ENCODE data around the gene SMYD4. TPM values are rescaled to one million over a fixed set of nuclear protein-coding genes. Genes with fewer than 3 reads are reported as not detected.

Gene SMYD4
- total RNA-seq, 1 donor from 2014 or later = 7.8 TPM

DNA sequence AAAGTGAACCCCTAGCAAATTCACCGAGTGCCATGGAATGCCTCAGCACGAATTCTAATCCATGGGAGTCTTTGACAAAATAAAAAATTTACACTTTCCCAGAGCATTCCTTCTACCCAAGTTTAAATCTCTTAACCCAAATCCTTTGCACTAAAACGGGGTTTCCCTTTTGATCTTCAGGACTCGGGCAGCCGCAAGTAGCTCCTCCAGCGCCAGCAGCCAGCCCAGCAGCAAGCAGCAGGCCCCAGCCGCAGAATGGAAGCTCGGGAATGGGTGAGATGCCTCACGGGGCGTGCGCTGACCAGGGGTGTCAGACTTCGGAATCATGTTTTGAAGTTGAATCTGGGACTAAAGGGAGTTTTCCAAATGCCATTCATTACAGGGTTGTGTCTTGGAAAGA, 42.6 kb upstream of the SMYD4 start:
- no peaks in the 10 kb centered on the region for H3K27me3 ChIP-seq (ENCODE audit: control insufficient read depth, insufficient read depth, low read length)
- no peak overlapping the region for H3K4me3 ChIP-seq (ENCODE audit: low read depth, low read length)
- peaks cover 1% of the 10 kb centered on the region for H3K36me3 ChIP-seq (ENCODE audit: control insufficient read depth, insufficient read depth, low read length)
- DNase-seq (ENCODE audit: low read depth) = no peak
- no peak for TF ChIP-seq CTCF (IDR thresholded peaks at IDR 0.05; ENCODE audit: insufficient read depth, low read length, poor library complexity, severe bottlenecking)

DNA sequence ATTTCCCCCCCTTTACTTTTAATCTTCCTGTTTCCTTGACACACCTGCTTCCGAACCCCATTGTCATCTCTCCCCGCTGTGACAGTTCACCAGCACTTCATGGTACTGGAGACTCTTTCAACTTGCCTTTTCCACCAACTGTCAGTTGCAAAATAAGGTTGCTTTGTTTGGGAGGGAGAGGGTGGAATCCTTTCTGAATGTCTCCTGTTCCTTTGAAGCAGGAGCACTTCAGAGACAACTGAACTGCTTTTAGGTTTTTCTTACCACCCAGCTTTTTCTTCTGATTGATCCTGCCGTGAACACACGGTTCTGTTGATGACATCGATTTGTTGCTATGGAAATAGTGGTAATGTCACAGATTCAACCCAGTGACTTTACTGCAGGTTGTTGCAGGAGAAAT, 42.1 kb upstream of the SMYD4 start:
- H3K36me3 ChIP-seq (ENCODE audit: control insufficient read depth, insufficient read depth, low read length) = no peaks in the 10 kb centered on the region

DNA sequence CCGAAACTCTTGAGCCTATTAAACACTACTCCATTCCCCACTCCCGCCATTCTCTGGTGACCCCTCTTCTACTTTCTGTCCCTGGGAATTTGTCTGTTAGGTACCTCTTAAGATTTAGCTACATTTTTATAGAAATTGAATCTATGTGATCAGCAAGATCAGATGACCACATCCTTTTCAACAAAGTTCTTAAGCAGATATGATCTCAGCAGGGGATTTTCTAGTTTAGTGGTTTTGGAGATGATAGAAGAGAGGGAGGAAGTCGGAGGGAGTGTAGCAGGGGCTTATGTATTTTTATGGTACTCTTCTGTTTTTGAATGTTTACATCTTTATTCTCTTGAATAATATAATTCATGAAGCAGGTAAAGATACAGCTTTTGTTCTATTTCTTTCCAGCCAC, 40.9 kb upstream of the SMYD4 start:
- Histone ChIP-seq H3K27me3 (ENCODE audit: control insufficient read depth, insufficient read depth, low read length) (no peaks in the 10 kb centered on the region), H3K4me3 (ENCODE audit: low read depth, low read length) (no peak overlapping the region), H3K36me3 (ENCODE audit: control insufficient read depth, insufficient read depth, low read length) (no peaks in the 10 kb centered on the region)
- DNase-seq (ENCODE audit: low read depth) = no peak
- no peak for TF ChIP-seq CTCF (IDR thresholded peaks at IDR 0.05; ENCODE audit: insufficient read depth, low read length, poor library complexity, severe bottlenecking)

More for the DNA sequence above, 42.1 kb upstream of the SMYD4 start:
- TF ChIP-seq CTCF (IDR thresholded peaks at IDR 0.05; ENCODE audit: insufficient read depth, low read length, poor library complexity, severe bottlenecking) = no peak
- Histone ChIP-seq H3K27me3 (ENCODE audit: control insufficient read depth, insufficient read depth, low read length) (no peaks in the 10 kb centered on the region), H3K4me3 (ENCODE audit: low read depth, low read length) (no peak overlapping the region)
- DNase-seq (ENCODE audit: low read depth) = no peak

DNA sequence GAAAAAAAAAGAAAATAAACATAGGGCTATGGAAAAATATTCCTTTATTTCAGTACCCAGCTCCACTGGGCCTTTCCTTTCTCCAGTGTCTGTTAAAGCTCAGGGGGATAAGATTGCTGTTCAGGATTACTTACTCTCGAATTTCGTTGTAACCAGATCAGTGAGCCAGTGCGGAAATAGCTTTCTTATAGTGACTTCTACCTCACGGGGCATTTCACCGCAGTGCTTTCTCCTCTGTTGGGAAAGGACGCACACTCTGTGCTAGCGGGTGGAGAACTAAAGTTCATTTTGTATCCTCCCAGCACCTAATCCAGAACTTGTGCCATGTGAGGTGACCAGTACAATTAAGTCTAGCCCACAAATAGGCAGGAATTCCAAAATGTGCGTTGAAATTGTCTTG, 38.4 kb upstream of the SMYD4 start:
- TF ChIP-seq CTCF (IDR thresholded peaks at IDR 0.05; ENCODE audit: insufficient read depth, low read length, poor library complexity, severe bottlenecking) = no peak
- Histone ChIP-seq H3K27me3 (ENCODE audit: control insufficient read depth, insufficient read depth, low read length) (no peaks in the 10 kb centered on the region), H3K36me3 (ENCODE audit: control insufficient read depth, insufficient read depth, low read length) (no peaks in the 10 kb centered on the region), H3K4me3 (ENCODE audit: low read depth, low read length) (no peak overlapping the region)
- DNase-seq (ENCODE audit: low read depth) = no peak

DNA sequence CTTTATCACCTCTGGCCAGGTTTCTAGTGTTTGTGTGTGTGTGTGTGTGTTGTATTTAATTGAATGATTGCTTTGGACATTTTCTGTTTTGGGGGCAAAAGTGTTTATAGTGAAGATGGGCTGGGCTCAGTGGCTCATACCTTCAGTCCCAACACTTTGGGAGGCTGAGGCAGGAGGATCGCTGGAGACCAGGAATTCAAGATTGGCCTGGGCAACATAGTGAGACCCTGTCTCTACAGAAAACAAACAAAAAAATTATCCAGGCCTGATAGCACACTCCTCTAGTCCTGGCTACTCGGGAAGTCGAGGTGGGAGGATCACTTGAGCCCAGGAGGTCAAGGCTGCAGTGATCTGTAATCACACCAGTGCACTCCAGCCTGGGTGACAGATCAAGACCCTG, 37.6 kb upstream of the SMYD4 start:
- no peaks in the 10 kb centered on the region for H3K27me3 ChIP-seq (ENCODE audit: control insufficient read depth, insufficient read depth, low read length)

More for the DNA sequence above, 37.6 kb upstream of the SMYD4 start:
- no peaks in the 10 kb centered on the region for H3K36me3 ChIP-seq (ENCODE audit: control insufficient read depth, insufficient read depth, low read length)
- H3K4me3 ChIP-seq (ENCODE audit: low read depth, low read length) = no peak overlapping the region
- no peak for TF ChIP-seq CTCF (IDR thresholded peaks at IDR 0.05; ENCODE audit: insufficient read depth, low read length, poor library complexity, severe bottlenecking)
- DNase-seq (ENCODE audit: low read depth) = no peak
